ENCODE measurements around the gene HBZ.
A peak's percentile ranks its signal among the peaks of the same experiment; 100 is the strongest.
"Not testable (repeated sequence)": the region's sequence is repeated elsewhere in the genome, so short reads cannot be mapped to it uniquely, and the experiment has no call there.

Gene HBZ

GRCh38 chr16:133716-134115, 18.7 kb upstream of the HBZ start:
- DNase-seq (ENCODE audit: low read depth in 2 of 3, low spot score in 2 of 3): no peak

- DNase-seq (ENCODE audit: low read depth in 2 of 3, low spot score in 2 of 3): peak in 2 of 3 experiments; percentile 8 to 25
These were observed 14.4 kb upstream of the HBZ start for GRCh38 chr16:138049-138417.

- no peak for DNase-seq (ENCODE audit: low read depth in 2 of 3, low spot score in 2 of 3)
These were observed 12.1 kb upstream of the HBZ start for GRCh38 chr16:140175-140857.

GRCh38 chr16:142405-142967, 10.0 kb upstream of the HBZ start:
- DNase-seq (ENCODE audit: low read depth in 2 of 3, low spot score in 2 of 3): no peak

GRCh38 chr16:143047-143446, 9.4 kb upstream of the HBZ start:
- no peak for DNase-seq (ENCODE audit: low read depth in 2 of 3, low spot score in 2 of 3)

- no peak for DNase-seq (ENCODE audit: low read depth in 2 of 3, low spot score in 2 of 3)
These were observed 9.0 kb upstream of the HBZ start for GRCh38 chr16:143456-143855.

- DNase-seq (ENCODE audit: low read depth in 2 of 3, low spot score in 2 of 3): no peak
These were observed 7.6 kb upstream of the HBZ start for GRCh38 chr16:144797-145252.

GRCh38 chr16:146646-147045, 5.8 kb upstream of the HBZ start:
- no peak for DNase-seq (ENCODE audit: low read depth in 2 of 3, low spot score in 2 of 3)

- no peak for DNase-seq (ENCODE audit: low read depth in 2 of 3, low spot score in 2 of 3)
These were observed 3.3 kb upstream of the HBZ start for GRCh38 chr16:149024-149660.

- not testable (repeated sequence) for DNase-seq (ENCODE audit: low read depth in 2 of 3, low spot score in 2 of 3)
These were observed 681 bp downstream of the HBZ start for GRCh38 chr16:153129-153521.

GRCh38 chr16:153550-154216, 1.2 kb downstream of the HBZ start:
- DNase-seq (ENCODE audit: low read depth in 2 of 3, low spot score in 2 of 3): not testable (repeated sequence)

GRCh38 chr16:154217-155030, 2.0 kb downstream of the HBZ start:
- no peak for DNase-seq (ENCODE audit: low read depth in 2 of 3, low spot score in 2 of 3)

- no peak for DNase-seq (ENCODE audit: low read depth in 2 of 3, low spot score in 2 of 3)
These were observed 2.6 kb downstream of the HBZ start for GRCh38 chr16:155031-155398.

- no peak for DNase-seq (ENCODE audit: low read depth in 2 of 3, low spot score in 2 of 3)
These were observed 6.8 kb downstream of the HBZ start for GRCh38 chr16:159136-159849.

- DNase-seq (ENCODE audit: low read depth in 2 of 3, low spot score in 2 of 3): not testable (repeated sequence)
These were observed 7.8 kb downstream of the HBZ start for GRCh38 chr16:160242-160641.

GRCh38 chr16:160691-161190, 8.3 kb downstream of the HBZ start:
- no peak for DNase-seq (ENCODE audit: low read depth in 2 of 3, low spot score in 2 of 3)

GRCh38 chr16:162271-162991, 10.0 kb downstream of the HBZ start:
- no peak for DNase-seq (ENCODE audit: low read depth in 2 of 3, low spot score in 2 of 3)

GRCh38 chr16:163139-163538, 10.7 kb downstream of the HBZ start:
- not testable (repeated sequence) for DNase-seq (ENCODE audit: low read depth in 2 of 3, low spot score in 2 of 3)

- not testable (repeated sequence) for DNase-seq (ENCODE audit: low read depth in 2 of 3, low spot score in 2 of 3)
These were observed 11.3 kb downstream of the HBZ start for GRCh38 chr16:163696-164095.

Measured in activated CD8-positive, alpha-beta memory T cell treated with anti-CD3 and anti-CD28 coated beads for 48 hours (primary cell).